Activated effector memory CD4-positive, alpha-beta T cell treated with Interleukin-2 at 50 U/mL for 16 hours (primary cell): Measurements from ENCODE around the gene PBX2.
A peak's percentile ranks its signal among the peaks of the same experiment; 100 is the strongest.
"Not testable (repeated sequence)": the region's sequence is repeated elsewhere in the genome, so short reads cannot be mapped to it uniquely, and the experiment has no call there.

ENCODE experiments used
- DNase-seq: peaks from one replicate; pipeline ENCODE4 v3.0.0-alpha.2; 2020

Gene PBX2

DNA sequence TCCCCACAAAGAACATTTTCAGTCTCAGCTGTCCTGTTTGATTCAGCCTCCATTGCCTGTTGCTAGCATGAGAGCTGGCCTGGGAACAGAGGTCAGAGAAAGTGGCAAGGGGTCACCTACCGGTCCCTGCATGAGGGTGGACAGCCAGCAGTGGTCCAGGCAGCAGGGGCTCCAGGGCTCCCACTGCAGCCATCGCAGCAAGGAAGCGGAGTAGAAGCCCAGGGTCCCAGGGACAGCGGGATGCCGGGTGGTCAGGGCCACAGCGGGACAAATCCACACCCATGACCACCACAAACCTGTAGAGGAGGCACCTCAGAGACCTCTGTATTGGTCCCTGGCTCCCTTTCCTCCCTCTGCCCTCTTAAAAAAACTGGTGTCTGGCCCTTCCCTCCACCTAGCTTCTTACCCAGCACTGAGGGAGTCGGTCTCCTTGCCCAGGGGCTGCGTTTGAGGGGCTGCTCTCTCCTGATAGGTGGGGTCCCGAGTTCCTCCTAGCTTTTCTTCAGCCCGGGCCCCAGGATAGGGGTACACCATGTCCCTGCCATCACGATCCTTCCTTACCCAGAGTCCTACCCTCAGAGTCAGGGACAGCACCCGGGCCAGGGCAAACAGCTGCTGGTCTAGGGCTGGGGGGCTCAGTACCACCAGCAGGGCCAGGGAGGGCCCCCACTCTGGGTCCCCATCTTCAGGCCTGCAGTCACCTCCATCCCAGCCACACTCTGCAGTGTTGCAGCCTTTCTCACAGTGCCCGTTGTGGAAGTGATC, 10.9 kb upstream of the PBX2 start:
- DNase-seq = no peak

DNA sequence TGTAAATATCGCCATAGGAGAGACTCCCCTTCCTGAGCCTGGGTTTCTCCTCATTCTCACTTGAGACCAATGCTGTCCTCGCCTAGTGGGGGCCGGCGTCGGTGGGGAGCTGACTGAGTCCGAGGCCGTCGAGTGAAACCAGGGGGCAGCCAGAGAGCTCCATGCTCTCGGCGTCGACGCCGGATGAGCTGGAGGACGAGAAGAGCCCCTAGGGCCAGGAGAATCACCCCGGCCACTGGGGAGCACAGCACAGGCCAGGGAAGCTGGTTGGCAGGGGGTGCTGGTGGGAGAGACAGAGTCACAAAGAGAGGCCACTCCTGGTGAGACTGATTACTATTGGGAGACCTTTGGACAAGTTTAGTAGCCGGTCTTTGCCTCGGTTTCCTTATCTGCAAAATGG, 8.9 kb upstream of the PBX2 start:
- DNase-seq = no peak

DNA sequence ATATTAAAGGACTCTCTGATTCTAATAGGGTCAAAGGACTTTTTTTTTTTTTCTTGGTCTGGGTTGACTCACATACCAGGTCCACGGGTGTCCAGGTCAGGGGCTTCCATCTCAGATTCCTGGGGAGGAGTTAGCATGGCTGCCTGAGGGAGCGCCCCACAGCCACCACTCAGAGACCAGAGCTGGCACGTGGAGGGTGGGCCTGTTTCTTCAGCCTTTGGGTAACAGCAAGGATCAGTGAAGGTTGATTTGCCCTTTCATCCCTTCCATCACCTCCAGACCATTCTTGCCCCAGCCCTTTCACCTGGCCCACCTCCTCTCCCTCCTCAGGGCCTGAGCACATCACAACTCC, 8.3 kb upstream of the PBX2 start:
- no peak for DNase-seq

DNA sequence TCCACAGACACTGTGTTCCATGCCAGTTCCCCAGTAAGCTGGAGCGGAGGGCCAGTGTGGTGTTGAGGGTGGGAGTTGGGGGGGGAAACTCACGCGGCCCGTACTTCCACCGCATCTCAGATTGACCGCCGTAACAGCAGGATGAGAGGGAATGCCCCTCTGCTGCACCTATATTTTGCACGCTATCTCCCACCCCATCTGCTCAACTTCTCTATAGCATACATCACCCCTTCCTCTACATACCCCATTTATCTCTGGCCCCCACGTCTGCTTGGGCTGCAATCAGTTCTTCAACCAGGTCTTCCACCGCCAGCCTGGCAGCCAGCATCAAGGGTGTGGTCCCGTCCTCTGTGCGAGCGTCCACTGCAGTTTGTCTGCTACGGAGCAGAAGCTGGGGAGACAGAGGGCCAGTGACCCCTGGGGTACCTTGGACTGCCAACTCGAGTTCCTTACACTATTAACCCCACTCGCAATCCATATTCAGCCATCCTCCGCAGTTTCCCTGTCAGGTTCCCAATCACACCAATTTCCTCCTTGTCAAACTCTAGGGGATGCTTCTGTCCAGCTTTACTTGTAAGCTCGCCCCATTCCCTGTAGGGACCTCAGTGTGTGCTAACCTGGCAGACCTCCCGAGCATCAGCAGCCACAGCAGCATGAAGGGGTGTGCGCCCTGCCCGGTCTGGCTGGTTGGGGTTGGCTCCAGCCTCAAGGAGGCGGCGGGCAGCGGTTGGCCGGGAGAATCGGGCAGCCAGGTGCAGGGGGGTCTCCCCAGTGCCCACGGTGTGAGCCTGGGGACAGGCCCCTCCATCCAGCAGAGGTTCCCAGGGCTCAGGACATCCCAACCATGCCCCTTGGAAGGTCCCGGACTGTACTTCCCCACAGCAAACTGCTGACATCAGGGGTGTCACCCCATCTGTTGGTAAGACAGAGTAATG, 6.9 kb upstream of the PBX2 start:
- DNase-seq = no peak

DNA sequence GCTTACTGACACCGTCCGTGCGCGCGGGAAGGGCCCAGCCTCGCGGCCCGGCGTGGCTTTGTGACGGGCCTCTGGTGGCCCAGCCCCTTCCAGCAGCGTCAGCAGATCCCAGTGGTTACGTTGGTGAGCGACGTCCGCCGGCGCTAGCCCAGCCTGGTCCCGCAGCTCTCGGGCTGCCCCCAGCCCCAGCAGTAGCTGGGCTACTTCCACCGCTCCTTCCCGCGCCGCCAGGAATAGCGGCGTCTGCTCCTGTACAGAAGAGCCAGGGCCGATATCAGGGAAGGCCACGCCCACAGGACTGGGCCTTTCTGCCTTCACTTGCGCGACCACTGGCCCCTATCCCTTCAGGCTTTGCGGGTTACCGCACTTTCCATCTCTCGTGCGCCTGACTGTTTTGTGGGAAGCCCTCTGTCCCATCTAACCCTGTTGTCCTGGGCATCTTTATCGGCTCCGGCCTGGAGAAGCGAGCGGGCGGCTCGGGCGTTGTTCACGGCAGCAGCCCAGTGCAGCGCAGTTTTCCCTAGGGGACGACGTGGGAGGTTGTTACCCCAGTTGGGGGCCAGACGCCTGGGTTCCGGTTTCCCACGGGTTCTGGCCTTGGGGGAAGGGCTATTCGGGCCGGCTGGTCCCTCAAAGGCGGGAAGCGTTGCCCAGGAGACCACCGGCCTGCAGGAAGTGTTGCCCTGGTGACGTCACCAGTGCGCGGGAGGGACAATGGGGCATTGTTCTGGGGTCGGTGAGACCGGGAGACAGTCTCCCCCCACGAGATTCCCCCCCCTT, 6.1 kb upstream of the PBX2 start:
- DNase-seq = peak; percentile 35

DNA sequence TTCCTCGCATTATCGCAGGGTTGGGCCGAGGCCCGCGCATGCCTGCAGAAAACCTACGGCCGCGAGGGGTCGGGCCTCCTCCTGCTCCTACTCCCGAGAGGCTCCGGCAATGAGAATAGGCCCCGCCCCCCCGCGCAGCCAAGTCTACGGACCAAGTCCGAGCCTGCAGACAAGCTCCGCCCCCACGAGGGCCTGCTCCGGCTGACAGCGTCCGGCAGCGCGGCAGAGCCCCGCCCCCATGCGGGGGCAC, 5.6 kb upstream of the PBX2 start:
- peak; percentile 100 for DNase-seq

DNA sequence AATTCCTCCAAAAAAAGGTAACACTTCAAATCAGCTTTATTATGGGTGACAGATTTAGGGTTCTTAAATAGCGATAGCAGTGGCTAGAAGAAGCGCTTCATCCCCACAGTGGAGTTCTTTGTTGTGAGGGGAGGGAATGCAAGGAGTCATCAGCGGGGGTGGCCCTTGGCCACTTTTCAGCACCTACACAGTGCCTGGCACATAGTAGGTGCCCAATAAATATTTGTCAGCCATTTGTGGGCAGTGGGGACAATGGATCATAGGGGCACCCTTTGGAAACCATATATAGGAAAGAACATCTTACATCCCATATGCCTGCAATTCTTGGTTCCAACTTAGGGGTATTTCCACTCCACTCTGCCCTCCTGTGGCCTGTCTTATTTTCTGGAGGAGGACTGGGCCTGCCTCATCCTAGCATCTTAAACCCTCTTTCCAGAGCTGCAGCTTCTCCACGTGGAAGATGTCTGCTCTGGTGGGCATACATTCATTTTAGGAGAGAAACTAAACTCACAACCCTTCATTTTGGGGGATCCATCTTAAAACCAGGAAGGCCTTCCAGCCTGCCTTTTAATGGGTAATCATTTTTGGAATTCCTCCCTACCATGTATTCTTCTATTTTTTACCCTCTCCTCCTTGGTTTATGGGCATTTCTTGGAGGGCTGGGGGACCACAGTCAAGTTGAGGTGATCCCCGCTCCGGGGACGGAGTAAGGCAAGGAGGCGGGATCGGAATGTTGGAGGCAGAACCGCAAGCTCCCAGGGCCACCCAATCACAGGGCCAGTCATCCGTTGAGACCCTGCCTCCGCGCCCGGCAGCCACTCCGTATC, 5.0 kb upstream of the PBX2 start:
- no peak for DNase-seq

DNA sequence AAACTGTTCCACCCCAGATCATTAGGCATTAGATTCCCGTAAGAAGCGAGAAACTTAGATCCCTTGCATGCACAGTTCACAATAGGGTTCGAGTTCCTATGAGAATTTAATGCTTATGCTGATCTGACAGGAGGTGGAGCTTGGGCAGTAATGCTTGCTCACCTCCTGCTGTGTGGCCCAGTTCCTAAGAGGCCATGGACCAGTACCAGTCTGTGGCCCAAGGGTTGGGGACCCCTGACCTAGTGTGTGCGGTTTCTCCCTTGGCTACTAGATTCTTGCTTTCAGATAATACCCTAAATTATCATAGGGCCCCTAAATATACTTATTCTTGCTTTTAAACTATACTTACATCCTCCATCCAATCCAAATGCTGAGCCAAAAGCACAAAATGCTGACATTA, 4.4 kb upstream of the PBX2 start:
- no peak for DNase-seq

DNA sequence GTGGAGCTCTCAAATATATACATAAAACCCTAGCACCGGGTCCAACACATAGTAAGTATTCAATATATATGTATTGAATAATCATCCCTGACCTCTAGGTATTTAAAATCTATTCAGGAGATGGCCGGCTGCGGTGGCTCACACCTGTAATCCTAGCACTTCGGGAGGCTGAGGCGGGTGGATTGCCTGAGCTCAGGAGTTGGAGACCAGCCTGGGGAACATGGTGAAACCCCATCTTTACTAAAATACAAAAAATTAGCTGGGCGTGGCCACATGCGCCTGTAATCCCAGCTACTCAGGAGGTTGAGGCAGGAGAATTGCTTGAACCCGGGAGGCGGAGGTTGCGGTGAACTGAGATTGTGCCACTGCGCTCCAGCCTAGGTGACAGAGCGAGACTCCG, 3.1 kb upstream of the PBX2 start:
- DNase-seq = not testable (repeated sequence)

DNA sequence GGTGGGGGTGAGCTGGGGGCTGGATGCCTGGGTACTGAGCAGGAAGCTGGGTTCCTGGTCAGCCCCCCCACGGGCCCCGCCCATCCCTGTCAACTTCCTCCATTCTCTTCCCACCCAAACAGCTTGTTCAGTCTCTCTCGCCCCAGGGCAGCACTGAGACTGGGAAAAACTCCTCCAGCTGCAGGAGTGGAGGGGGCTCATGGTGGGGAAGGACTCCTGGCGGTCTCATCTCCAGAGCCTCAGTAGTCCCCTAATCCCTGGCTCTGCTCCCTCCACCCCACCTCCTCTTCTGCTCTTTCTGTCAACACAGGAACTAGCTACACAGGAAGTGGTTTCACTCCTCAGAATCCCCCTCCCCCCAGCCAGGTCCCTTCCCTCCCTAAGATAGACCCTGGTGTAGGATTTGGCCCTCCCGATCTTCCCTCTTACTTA, 2.6 kb upstream of the PBX2 start, which contains the start of gene GPSM3:
Gene GPSM3 (minus strand): TSS at position 36 of the 432 bp plus-strand sequence. CDS start 130 bp downstream, outside the sequence.
- DNase-seq = peak; percentile 63

DNA sequence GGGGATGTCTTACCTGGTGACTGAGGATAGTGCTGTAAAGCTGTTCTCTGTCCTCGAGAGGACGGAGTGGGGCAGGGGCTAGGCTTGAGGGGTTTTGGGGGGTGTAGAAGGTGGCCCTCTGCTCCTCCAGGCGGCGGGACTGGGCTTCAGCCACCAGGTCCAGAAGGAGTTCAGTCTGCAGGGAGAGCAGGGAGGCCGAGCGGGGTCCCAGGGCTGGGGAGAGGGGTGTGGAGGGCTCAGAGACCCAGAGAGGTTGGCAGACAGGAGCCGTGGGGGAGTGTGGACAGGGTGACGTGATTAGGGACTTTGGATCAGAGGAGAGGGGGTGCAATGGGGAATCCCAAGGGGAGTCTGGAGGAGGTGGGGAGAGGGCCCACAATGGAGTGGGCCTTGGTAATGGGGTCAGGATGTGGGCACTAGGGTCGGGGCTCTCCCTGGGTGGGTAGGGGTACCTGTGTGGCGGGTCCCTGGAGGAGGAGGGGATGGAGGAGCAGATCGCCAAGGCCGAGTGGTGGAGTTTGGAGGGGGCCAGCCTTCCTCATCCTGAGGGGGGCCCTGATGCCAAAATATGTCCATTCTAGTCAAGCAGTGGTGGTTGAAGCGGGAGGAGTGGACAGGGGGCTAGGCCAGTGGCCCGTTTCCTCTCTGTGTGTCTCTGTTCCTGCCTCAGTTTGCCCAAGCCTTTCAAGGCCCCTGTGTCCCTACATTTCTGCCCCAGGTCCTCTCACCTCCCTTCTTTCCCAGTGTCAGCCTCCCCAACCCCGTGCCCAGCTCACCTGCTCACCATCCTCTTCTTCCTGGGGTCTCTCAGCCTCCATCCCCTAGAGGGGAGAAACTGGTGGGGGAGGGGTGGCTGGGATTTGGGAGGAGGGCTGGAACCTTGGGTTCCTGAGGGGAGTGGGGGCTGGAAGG, 1.9 kb upstream of the PBX2 start:
- DNase-seq = no peak

DNA sequence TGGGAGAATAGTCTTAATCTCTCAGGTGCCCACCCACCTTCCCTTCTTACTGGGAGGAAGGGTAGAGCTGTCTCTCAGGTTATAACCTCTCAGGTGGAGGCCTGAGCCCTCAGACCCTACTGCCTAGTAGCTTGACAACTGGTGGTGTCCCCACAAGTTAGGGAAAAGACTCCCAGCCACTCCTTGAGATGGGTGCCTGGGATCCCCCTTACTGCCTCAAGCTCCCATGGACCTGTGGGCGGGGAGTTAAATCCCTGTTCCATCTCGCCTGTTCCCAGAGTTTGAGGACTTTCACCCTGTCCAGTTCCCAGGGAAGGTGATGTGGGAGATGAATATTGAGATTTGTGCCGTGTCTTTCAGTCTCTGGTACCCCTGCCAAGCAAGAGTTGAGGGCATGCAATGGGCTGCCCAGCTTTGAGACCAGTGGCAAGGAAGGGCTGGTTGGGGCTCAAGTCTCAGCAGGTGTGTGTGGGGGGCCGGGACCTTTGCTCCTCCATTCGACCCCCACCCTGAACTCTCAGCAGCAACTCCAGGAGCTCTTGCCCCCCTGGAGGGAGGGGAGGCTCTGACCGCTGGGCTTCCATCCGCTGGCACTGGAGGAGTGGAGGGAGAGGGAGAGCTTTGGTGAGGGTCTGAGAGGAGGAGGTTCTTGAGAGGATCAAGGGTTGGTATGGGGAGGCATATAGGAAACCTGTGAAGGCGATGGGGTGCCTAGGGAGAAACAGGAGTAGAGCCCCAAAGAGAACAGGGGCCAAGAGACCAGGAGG, 1.1 kb upstream of the PBX2 start:
- DNase-seq = no peak

DNA sequence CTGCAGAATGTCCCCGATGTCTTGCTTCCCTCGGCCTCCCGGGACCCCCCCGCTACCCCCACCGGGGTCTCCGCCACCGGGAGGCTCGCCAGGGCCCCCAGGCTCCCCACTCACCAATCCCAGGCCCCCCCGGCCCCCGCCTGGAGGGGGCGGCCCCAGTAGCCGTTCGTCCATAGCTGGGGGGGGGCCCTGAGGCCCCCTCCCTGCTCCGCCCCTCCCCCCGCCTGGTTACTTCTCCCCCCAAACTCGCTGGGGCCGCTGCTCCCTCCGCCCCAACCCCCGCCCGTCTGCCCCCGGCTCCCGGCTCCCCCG, 304 bp downstream of the PBX2 start:
- no peak for DNase-seq

DNA sequence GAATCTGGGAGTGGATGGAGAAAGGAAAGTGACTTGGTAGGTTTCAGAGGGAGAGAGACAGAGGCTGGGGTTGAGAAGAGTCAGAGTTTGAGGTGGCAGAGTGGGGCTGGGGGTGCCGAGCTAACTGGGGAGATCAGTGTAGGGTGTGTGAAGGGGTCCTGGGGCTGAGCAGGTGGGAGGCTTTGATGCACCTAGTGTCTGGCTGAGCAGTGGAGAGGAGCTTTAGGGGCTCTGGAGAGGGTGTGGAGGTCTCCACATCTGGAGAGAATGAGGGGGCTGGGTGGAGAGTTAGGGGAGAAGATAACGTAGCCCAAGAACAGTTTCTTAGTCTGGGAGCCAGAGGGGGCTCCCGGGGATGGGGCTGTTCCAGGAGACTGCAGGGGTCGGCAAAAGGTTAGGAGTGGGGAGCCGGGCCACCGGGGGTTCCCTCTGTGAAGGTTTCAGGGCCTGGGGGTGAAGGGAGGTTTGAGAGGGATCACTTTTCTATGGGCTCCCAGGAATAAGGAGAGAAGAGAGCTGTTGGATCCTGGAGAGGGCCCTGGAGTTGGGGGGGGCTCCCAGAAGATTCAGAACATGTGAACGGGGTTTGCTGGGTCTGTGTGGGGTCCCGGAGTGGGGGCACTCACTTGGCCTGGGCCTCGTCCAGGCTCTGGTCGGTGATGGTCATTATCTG, 797 bp downstream of the PBX2 start:
- DNase-seq = no peak

DNA sequence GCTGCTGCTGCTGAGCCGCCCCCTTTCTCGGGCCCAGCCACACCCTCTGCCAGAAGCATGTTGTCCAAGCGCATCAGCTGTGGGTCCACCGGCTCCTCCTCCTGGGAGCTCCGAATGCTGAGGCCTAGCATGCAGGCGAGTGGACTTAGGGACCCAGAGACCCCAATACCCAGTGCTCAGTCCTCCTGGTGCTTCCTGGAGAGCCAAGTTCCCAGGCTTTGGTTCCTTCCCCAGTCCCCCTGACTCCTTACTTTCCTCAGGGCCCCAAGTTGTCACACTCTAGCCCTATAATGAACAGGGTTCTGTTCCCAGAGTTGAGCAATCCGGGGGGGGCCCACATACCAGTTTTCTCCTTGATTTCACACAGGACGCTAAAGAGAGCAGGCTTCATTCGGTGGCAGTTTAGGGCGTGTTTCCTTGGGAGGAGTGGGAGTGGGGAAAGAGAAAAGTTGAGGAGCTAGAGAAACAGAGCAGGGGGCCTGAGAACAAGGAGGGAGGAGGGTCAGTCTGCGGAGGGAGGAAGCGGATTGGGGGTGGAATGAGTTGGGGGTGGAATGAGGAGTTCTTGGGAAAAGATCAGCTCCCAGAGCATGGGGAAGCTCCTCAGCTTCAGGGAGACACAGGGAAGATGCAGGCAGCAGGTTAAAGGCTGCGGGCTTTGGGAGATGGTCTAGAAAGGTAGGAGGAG, 1.5 kb downstream of the PBX2 start:
- DNase-seq = no peak

DNA sequence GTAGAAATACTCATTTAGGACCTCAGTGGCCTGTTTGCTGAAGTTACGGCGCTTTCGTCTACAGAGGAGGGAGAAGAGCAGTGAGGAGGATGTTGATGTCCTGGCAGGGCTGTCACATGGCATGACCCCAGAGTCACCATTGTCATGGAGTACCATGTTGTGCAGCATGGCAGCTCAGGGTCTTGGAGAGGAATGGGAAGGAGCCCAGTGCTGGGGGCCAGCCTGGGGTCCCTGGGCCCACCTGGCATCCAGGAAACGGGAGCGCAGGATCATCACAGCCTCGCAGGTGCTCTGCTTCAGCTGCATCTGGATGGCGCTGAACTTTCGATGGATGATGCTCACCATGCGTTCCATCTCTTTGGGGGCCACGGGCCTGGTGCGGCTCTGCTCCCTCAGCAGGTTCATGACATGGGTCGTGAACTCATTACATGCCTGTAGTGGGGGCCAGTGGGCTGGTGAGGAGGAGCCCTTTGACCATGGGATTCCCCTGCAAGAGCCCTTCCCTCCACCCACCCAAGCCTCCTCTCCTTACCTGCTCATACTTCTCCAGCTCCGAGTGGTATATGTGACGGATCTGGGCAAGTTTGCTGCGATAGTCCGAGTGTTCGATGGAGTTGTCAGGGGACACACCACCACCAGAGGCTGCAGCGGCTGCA, 2.1 kb downstream of the PBX2 start:
- not testable (repeated sequence) for DNase-seq

DNA sequence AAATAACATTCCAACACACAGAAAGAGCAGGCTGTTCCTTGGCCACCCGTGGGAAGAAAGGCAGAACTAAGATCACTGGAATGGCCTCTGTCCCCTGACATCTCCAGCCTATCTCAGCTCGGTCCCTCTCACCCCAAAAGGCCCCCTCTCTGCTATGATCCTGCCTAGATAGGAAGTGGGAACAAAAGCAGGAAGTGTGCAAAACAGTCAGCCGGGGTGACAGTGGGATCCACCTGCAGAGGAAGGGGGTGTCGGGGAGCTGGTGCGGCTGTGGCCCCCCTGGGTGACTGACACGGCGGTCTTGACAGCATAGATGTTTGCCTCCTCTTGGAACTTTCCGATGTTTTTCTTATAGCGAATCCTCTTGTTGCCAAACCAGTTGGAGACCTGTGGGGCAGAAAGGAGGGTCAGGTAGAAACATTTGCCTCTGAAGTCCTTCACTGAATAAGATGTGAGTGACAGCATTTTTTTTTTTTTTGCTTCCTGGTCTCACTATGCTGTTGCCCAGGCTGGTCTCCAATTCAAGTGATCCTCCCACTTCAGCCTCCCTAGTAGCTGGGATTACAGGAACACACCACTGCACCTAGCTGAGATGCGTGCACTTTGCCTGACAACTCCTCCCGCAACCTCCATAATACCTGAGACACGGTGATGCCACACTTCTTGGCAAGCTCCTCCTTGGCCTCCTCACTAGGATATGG, 2.8 kb downstream of the PBX2 start:
- no peak for DNase-seq

DNA sequence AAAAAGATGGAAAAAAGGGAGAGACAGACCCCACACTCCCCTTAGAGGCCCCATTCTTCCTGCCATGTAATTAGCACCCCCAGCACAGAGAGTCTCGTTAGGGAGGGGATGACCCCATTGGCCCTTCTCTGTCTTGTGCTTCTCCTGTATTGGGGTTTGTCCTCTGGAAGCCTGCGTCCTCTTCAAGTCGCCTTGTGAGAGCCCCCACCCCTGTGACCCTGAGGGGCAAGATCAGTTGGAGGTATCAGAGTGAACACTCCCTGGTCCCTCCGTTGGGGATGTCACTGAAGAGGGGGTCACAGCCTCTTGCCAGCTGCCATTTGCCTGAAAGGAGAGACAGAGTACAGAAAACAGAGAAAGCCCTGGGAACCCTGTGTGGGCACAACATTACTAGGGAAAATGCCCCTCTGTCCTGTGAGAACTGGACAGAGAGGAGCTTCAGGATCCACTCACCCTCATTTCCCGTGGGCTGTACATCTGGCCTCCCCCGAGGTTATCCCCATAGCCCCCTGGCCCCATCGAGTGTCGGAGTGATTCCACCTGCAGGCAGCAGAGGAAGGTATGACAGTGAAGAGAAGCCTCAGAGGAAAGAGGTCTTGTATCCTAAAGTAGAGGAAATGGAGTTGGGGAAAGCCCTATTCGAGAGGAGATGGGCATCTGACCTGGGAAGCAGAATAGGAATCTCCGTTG, 3.7 kb downstream of the PBX2 start:
- DNase-seq = not testable (repeated sequence)
